NOMO-1 treated with DMSO at 0.1 percent for 48 hours (cell line): ENCODE results near the gene CACNB1.
A peak's percentile ranks its signal among the peaks of the same experiment; 100 is the strongest.

ENCODE experiments used
- DNase-seq: peaks from one replicate; lab custom pipeline; 2025; ENCODE audit not compliant: unreplicated experiment; lab: John Stamatoyannopoulos, UW

CACNB1 gene

DNA sequence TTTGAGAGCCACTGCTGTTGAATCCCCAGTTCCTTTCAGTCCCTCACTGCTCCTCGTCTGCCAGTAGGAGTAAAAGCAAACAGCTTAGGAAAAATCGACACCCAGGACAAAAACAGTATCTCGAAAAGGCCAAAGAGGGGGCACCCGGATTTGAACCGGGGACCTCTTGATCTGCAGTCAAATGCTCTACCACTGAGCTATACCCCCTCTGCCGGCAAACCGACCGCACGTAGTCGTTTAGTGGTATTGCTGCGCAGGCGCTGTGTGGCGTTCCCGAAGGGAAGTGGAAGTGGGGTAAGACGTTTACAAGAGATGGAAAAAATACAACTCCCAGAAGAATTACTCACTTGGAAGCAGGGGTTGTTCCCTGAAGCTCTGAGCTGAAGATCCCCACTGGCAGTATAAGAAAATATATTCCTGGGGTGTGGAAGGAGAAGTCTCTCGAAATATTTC is 43.8 kb downstream of the CACNB1 start:
- DNase-seq, result peak; percentile 56

DNA sequence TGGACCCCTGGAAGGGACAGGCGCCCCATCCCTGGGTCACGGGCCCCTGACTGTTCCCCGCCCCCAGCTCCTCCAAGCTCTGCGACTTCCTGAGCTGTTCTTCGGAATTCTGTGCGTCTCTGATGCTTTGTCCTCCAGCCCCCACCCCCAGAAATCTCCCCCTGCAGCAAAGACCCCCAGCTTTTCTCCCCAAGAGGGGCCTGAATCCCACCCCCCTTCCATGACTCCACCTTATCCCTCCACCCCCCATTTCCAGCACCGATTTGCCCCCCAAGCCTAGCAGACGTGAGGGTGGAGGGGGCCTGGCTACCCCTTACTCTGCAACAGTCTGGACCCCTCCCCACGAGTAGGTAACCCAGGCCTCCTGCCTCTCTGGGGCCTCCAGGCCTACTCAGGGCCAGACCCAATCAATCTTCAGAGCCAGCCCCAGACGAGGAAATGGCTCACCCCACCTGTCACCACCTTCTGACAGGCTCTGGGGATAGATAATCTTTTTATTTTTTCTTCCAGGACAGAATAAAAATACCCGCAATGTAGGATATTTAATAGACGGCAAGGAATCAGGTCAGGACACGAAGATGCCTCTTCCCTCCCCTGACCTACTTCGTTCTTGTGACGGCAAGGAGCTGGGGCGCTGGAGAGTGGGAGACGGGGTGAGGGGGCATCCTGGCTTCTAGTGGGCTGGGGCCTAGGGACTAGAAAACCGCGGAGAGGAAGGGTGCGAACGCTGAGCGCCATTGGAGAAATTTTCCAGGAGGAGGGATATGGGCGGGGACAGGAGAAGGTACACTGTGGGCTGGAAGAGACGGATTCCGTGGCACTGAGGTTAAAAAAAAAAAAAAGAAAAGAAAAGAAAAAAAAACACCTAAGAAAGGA is 45.3 kb downstream of the CACNB1 start:
- DNase-seq, result no peak

DNA sequence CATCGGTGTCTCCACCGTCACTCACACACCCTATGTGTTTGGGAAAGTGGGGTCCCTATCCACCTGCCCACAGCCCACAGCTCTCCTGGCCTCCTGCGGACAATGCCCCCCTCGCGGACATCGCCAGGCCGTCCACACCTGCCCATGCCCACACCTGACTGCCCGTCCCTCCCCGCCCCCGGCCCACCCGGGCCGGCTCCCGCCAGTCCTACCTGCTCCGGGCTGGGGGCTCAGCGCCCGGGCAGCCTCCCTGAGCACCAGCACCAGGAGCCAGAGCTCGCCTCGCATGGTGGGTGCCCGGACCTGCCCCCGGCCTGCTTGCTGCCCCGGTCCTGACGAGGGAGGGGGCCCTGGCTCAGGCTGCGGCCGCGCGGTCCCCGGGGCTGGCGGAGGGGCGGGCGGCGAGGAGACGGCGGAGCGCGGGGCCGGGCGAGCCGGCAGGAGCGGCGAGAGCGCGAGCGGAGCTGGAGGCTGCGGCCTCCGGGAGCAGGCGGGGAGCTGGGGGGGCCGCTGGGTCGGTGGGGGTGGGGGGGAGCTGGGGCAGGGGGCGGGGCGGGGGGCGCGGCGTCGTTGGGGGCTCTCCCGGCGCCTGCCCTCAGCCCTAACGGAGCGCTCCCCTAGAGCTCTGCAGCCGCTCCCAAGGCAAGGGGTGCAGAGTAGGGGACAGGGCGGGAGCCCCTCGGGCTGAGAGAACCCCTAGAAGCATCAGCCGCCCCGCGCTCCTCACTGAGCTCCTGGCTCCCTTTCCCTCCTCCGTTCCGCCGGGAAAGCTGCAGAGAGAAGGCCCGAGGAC is 46.1 kb downstream of the CACNB1 start, which contains the start of gene PLXDC1:
TSS of gene PLXDC1 (minus strand) at position 488 of the 793 bp plus-strand sequence. CDS start at position 288, 200 bp downstream.
- DNase-seq, result no peak

DNA sequence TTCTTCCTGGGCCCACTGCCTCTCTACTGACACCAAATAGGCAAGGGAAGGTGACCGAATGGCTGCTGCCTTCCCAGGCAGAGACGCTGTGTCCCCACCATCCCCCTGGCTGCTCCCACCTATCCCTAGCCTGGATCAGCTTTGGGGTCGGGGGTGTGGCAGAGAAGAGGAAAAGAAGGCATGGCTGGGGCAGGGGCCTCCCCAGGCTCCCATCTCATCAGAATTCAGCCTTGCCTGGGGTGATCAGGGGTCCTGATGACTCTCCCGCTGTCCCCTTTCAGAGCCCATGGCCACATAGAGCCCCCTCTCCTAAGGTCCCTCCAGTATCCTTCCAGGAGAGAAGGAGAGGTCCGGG is 46.7 kb downstream of the CACNB1 start:
- DNase-seq, result no peak

DNA sequence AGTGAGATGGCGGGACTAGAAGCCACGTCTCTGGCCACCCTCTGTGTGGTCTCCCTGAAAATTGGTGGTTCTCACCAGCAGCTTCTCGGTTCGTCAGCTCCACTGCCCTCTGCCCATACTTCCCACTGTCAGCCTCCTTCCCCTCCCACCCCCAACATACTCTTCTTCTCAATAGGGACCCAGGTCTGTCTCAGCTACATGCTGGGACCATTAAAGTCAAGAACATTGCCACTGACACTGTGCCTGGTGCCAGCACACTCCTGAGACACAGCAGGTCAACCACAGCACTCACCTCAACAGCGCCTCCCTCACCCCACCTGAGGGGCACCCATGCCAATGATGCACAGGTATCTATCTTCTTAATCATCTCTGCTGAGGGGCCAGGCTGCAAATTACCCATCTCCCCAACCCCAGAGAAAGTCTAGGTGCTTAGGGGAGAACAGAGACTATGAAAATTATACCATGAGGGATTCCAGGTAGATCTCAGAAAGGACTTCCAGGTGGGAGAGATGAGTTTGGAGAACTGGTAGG is 47.3 kb downstream of the CACNB1 start:
- no peak for DNase-seq

DNA sequence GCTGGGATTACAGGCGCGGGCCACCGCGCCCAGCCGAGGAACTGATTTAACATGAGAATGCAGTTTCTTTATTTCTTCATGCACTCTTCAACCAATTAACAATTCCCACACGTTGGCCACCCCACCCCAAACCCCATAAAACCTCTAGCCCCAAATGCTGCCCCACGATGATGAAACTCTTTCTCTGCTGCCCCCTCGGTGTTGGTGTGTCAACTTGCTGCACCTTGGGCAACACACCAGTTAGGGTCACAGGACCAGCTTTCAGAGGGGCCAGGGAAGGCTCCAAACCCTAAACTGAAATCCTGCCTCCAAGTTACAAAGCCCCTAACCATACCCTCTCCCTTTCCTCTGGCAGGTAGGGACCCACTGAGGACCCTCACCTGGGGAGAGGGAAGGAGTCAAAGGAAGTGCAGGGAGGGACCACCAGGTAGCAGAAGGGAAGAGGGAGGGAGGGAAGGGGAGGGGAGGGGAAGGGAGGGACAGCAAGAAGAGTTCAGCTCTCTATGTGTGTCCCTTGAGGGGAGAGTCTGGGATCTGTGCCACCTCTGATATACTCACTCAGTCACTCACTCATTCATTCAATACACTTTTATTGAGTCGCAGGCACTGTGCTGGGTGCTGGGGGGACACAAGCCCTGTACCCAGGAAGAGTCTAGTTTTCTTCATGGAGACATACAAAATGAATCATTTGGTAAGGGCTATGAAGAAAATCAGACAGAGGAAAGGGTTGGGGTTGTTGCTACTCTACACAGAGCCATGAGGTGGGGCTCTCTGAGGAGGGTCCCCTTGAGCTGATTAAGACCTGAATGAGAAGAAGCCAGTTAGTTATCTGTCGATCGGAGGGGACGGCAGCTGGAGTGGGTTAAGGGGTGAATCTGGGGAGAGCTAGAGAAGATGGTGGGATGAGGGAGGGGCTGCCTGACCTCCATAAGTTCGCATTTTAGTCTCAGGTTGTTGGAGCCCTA is 50.0 kb downstream of the CACNB1 start:
- DNase-seq, result peak; percentile 45

DNA sequence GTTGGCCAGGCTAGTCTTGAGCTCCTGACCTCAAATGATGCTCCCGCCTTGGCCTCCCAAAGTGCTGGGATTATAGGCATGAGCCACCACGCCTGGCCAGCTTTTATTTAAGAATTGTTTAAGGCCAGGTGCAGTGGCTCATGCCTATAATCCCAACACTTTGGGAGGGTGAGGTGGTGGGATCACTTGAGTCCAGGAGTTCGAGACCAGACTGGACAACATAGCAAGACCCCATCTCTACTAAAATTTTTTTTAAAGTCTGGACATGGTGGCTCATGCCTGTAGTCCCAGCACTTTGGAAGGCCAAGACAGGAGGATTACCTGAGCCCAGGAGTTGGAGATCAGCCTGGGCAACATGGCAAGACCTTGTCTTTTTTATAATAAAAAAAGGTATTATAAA is 51.2 kb downstream of the CACNB1 start:
- DNase-seq, result no peak

DNA sequence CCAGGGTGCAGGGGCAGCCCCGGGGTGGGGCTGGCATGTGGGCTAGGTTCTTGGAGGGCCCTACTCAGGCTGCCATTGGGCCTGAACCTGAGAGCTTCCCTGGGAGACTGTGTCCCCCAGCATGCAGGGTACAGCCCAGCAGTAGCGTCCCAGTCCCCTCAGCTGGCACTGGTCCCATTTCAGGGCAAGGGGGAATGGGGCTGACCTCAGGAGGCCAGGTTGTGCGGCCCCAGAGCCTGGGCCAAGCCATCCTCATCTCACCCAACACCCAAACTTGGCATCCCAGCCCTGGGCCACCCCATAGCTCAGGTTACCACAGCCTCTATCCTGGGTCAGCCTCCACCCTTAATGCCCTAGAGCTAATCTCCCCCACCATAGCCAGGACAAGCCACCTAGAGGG is 52.3 kb downstream of the CACNB1 start:
- DNase-seq, result no peak

DNA sequence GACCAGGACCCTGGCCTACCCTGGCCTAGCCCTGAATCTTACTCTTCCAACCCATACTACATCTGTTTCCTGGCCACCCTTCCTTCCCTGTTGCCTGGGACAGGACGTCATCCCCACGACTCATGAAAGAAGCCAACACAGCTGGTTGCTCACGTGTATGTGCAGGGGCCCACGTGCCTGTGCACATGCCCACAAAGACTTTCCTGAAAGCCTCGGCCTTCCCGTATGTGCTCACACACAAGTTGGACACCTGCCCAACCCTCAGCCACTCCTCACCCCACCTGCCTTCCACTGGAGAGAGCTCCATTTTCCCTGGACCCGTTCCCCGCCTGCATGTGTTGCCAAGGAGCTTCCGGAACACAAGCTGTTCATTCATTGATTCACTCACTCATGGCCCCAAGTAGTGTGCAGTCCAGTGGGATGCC is 53.0 kb downstream of the CACNB1 start:
- DNase-seq, result no peak

DNA sequence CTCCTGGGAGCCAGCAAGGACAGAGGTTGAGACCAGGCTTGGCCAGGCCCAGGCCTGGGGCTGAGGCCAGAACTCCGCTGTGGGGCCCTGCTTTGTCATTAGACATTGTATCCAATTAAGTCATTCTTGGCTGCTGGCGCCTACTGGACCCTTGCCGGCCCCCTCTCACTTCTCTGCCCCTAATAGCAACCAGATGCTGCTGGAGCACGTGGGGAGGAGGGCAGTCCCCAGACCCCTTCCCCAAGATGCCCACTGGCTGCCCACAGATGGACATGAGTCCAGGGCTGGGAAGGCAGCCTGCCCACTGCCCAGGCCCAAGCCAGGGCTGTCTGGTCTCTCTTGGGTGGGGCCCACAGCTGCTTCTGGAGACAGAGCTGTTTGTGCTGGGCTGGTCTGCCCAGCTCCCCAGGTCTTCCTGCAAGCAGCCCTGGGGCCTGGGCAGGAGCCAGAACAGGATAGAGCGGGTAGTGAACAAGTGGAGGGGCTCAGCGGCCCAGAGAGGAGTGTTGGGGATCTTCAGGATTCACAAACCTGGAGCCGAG is 53.8 kb downstream of the CACNB1 start:
- DNase-seq, result no peak

DNA sequence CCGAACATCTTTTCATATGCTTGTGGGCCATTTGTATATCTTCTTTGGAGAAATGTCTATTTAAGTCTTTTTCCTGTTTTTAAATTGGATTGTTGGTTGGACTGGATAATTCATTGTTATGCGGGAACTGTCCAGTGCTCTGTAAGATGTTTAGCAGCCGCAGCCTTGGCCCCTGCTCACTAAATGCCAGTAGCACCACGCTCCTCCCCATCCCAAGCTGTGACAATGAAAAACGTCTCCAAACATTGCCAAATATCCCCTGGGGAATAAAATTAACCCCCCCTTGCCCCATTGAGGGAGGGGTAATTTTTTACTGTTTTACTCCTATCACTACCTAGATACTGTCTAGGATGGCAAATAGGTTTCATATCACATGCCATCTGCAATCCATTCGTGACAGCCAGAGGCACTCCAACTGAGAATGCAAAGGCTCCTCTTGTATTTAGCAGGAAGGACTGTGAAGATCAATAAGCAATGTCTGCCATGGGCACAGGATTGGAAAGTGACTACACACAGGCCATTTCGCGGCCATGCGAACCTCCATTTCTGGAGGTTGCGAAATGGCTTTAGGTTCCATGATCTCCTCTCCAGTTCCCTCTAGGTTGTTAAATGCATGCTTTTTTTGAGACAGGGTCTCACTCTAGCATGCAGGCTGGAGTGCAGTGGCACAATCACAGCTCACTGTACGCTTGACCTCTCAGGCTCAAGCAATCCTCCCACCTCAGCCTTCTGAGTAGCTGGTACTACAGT is 55.4 kb downstream of the CACNB1 start:
- DNase-seq, result no peak

DNA sequence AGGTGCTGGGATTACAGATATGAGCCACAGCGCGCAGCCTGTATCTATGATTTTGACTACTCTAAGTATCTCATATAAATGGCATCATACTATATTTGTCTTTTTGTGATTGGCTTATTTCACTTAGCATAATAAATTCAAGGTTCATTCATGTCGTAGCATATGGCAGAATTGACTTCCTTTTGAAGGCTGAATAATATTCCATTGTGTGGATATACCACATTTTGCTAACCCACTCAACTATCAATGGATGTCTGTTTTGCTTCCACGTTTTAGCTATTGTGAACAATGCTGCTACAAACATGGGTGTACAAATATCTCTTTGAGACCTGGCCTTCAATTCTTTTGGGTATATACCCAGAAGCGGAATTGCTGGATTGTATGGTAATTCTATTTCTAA is 56.2 kb downstream of the CACNB1 start:
- no peak for DNase-seq

DNA sequence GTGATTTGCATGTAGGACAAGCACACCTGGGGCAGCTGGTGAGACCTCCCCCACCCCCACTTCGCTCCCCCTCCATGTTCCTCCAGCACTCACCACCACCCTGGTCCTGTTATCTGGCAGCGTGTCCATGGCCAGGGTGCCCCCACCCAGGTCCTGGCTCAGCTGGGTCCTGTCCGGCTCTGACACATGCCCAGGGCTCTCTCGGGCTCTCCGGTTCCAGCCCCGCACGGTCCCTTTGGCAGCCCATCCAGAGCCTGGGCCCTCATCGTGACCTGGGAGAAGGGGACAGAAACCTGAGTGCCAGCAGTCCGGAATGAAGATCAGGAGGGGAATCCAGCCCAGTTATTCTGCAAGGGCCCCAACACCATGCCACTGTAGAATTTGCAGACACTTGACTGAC is 57.9 kb downstream of the CACNB1 start:
- DNase-seq, result no peak

DNA sequence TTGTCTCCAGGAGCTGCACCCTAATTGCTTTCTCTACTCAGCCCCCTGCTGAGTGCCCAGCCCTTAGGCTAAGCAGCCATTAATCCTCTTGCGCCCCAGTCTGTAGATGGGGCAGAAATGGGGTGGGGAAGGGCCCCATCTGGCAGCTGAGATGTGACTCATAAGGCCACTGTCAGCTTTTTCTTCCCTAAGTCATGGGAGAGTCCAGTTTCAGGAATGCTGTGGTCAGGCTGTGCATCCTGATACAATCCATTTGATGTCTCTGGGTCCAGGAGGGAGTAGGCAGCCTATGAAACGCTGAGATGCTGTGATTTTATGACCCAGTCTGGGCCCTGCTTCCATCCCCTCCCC is 58.3 kb downstream of the CACNB1 start:
- no peak for DNase-seq

DNA sequence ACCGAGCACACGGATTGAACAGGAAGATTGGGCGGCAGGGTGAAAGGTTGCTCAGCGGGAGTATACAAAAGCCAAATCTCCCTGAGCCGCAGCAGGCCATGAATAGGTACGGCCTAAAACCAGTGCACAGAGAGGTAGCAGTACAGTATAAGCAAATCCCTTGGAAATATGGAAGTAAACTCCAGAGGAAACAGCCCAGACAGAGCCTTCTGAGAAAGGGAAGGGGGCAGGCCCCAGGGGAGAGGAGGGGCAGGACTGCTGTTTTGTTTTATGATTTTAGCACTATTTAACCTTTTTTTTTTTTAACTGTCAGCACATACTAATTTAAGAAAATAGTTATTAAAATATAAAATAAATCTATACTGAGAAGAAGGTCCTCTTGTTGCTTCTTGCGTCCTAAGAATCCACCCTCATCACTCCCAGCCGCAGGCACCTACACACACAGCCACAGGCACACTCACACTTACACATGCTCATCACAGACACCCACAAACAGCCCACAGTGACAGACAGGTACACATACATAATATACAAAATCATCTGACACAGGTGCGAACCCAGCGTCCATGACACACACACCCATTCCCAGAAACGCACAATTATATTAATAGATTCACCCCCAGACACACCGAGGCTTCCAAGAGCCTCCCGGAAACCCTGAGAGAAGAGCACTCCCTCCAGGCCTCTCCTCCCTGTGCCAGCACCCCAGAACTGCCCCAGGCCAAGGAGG is 58.9 kb downstream of the CACNB1 start:
- no peak for DNase-seq

DNA sequence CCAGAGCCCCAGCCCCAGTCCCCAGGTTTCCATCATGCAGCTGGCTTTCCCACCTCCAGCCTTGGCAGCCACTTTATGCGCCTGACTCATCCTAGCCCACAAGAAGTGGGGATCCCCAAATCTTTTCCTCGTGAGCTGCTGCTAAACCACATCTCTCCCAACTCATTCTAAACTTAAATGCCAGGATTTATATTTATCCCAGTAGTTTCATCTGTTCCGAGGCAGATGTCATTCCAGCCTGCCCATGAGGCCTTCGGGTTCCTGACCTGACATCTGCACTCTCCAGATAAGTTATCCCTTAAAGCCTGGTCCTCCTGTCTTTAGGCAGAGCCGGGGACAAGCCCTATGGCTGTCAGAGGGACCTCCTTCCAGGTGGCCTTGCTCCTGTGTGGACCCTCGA is 62.6 kb downstream of the CACNB1 start:
- no peak for DNase-seq

DNA sequence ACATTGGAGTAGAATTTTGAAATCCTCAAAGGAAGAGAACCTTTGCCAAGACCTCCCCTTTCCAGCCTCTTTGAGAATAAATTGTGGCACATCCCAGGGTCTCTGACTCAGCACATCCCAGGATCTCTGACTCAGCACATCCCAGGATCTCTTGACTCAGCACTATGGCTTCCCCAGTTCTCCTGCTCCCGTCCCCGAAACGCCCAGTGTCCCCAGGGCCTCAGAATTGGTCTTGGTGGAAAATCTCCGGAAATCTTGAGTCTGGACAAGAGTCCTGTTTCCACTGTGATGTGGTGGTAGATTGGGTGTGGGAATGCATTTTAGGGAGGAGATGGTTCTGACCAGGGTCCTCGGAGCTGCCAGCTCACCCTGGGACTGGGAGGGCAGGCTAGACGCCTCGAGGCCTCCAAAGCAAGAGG is 65.3 kb downstream of the CACNB1 start:
- DNase-seq, result no peak

DNA sequence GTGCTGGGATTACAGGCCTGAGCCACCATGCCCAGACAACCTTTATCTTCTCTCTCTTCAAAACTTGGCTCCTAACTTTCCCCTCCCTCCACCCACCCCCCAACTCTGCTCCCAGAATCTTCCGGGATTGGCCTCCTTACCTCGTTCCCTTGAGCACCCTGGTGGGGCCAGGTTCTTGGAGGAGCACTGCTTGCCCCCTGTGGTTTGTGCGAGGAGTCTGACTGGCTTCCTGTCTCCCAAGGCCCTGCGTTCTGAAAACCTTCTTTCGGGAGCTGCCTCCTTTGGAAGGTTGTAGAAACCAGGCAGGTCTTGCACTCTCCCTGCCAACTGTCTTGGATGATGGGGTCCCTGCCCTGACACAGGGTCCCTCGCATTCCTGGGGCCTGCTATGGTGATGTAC is 65.9 kb downstream of the CACNB1 start:
- DNase-seq, result no peak

DNA sequence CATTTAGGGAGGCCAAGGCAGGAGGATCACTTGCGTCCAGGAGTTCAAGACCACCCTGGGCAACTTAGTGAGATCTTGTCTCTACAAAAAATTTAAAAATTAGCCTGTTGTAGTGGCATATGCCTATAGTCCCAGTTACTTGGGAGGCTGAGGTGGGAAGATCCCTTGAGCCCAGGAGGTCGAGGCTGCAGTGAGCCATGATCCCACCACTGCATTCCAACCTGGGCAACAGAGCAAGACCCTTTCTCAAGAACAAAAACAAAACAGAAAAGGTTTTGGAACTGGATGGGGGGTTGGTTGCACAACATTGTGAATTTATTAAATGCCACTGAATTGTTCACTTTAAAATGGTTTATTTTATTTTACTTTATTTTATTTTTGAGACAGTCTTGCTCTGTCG is 67.3 kb downstream of the CACNB1 start:
- DNase-seq, result no peak
